ENCODE results near the gene ZNF579.

The ZNF579 gene

DNA sequence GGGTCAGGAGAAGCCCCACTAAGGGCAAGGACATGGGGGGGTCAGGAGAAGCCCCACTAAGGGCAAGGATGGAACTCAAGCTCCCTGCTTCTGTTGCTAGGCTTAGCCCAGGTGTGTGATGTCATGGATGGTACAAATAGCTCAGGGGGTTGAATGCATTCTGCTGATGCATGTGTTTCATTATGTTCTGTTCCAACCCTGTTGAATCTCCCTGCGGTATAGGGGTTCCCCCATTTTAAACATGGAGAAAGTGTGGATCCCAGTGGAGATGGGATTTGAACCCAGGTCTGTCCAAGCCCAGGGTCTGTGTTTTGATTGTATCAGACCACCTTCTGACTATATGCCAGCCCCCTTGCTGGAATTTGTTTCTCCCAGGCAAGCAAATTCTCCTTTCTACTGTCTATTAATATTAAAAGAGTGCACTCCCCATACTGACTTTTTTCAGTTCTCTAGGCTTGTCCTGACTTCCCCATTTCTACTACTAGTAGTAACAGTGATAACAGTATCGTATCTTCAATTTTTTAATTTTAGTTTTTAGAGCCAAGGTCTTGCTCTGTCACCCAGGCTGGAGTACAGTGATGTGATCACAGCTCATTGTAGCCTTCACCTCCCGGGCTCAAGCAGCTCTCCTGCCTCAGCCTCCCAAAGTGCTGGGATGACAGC lies 31.5 kb upstream of the ZNF579 start:
- no peak for DNase-seq

GRCh38 chr19:55611300-55611982 lies 30.8 kb upstream of the ZNF579 start:
- DNase-seq: no peak

- DNase-seq: no peak
These were observed 28.7 kb upstream of the ZNF579 start for GRCh38 chr19:55609326-55609725.

DNA sequence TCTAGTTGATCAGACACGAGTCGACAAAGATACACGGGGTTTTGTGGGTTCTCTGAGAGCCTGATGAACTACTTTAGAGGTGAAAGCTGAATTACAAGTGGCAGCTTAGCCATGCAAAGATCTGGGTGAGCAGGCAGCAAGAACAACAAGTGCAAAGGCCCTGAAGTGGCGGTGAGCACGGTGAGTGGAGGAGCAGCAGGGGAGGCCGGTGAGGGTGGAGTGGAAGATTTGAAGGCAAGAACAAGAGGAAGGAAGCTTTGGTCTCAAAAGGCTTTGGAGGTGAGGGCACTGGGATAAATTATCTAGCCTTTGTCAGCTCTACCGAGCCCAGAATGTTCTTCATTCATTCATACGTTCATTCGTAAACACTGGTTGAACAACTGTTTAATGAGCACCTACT lies 26.2 kb upstream of the ZNF579 start:
- DNase-seq: no peak

- DNase-seq: no peak
These were observed 25.8 kb upstream of the ZNF579 start for GRCh38 chr19:55606471-55606787.

DNA sequence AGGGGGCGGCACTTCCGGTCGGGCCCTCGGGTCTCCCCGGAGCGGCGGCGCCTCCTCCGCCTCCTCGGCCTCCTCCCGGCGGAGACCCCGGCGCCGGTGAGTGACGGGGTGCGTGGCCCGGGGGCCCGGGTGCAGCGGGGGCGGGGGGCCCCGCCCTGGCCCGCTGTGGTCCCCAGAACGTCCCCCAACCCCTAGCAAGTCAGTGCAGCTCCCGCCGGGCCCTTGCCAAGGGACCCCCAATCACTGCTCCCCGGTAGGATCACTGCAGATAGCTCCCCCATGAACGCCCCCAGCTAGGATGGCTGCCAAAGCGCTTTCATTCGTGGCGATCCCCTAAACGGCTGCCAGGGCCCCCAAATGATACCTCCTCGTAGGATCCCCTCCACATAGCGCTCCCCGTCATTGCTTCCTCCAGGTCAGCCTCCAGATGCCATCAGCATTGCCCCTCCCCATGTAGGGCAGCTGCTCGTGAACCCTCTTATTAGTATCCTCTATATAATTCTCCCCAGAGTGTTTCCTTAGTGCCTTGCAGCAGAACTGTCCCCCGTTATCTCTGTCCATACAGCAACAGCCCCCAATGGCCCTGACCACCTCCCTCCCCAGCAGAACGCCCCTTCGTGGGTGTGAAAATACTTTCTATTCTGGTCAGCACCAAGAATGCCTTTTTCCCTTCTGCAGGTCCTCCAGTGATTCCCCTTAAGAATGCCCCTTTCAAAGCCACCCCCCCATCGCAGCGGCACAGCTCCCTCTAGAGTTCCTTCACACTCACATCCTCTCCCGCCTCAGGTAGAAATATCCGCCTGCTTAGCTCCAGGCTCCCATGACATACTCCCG lies 25.2 kb upstream of the ZNF579 start, which contains the start of gene ZNF865:
Gene ZNF865 (plus strand): TSS at position 11 of the 834 bp plus-strand sequence. CDS start 7,972 bp downstream, outside the sequence.
- peak; percentile 58 for DNase-seq

DNA sequence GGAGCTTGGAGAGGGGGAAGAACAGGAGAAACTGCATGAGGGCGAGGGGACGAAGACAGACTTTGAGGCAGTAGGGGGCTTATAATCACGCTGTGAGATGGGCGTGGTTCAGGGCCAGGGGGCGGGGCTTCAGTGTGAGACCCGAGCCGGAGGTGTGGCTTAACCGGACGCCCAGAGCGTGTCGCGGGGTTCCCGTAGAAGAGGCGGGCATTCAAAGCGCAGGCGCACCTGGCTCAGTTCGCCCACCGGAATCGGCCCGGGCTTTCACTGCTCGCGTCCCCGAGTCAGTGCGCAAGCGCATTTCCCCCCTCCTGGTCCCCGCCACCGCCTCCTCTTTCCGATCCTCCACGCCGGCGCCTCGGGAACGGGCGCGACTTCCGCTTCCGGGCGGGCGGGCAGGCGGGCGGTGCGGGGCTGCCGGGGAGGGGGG lies 24.6 kb upstream of the ZNF579 start:
- peak; percentile 98 for DNase-seq

GRCh38 chr19:55603581-55604292 lies 23.1 kb upstream of the ZNF579 start:
- DNase-seq: no peak

DNA sequence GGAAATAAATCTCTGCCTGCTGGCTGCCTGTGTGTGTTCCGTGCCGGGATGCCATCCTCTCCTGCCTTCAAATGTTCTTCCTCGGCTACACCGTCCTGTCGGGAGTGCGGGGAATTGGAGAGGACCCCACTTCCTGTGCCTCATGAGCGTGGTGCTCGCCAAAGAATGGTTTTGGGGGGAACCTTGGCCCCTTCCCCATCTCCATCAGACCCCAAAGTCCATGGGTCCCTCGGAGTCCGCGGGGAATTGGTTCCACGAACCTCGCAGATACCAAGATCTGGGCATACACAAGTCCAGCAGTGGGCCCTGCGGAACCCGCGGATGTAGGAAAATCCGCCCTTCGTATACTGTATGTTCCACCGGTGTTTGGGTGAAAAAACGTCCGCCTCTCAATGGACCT lies 22.5 kb upstream of the ZNF579 start:
- no peak for DNase-seq

DNA sequence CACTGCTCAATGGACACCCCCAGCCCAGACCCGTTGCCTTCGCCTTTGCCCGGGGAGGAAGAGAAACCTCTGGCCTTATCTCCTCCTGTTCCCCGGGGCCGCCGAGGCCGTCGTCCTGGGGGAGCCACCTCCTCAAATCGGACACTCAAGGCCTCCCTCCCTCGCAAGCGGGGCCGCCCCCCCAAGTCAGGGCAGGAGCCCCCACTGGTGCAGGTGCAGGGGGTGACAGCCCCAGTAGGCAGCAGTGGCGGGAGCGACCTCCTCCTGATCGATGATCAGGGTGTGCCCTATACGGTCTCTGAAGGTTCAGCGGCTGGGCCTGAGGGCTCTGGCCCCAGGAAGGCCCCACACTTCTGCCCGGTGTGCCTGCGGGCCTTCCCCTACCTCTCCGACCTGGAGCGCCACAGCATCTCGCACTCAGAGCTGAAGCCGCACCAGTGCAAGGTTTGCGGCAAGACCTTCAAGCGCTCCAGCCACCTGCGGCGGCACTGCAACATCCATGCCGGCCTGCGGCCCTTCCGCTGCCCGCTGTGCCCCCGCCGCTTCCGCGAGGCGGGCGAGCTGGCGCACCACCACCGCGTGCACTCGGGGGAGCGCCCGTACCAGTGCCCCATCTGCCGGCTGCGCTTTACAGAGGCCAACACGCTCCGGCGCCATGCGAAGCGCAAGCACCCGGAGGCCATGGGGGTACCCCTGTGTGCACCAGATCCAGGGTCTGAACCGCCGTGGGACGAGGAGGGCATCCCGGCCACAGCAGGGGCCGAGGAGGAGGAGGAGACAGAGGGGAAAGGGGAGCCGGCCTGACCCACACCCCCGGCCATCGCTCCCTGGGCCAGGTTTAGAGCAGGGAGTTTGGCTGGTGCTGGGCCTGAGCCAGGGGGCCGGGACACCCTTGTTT lies 21.7 kb upstream of the ZNF579 start:
- no peak for DNase-seq

GRCh38 chr19:55601084-55601483 lies 20.4 kb upstream of the ZNF579 start:
- DNase-seq: no peak

- no peak for DNase-seq
These were observed 20.0 kb upstream of the ZNF579 start for GRCh38 chr19:55600662-55601028.

DNA sequence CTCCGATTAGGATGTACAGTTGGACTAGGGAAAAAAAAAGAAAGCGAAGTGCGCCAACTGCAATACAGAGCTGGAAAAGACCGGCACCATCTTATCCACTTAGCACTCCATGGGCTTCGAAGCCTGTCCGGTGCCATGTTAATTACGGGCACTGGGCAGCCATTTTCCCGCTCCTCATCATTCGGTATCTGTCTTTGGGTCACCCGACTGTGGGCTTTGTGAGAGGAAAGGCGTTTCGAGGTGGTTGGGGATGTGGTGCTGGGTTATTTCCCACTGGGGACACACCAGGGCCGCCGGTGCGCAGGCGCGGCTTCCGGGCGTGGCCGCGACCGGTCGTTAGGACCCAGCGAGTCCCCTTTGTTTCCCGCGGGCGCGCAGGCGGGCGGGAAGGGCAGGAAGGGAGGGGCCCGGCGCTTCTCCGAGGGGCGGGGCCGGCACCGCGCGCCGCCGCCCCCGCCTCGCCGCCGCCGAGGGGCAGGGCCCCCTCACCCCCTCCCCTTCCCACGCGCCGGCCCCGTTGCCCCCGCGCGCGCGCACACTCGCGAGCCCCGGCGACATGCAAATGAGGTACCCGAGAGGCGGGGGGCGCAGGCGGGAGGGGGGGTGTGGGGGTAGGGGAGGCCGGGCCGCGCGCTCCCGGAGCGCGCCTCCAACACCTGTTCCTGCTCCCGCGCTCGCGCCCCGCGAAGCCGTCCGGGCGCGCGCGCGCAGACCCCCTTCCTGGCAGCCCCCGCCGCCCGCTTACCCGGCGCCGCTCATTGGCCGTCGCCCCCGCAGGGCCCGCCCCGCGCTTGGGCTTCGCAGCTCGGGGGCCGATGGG lies 19.4 kb upstream of the ZNF579 start, which contains the start of gene ZNF524:
Gene ZNF524 (plus strand): TSS at position 447 of the 820 bp plus-strand sequence. CDS start 1,825 bp downstream, outside the sequence.
- DNase-seq: peak; percentile 75

- DNase-seq: peak; percentile 90
These were observed 18.8 kb upstream of the ZNF579 start, which contains the start of gene FIZ1 for GRCh38 chr19:55599468-55599841. FIZ1 (minus strand) TSS chr19:55599517; CDS start chr19:55597865, 1,652 bp downstream.

DNA sequence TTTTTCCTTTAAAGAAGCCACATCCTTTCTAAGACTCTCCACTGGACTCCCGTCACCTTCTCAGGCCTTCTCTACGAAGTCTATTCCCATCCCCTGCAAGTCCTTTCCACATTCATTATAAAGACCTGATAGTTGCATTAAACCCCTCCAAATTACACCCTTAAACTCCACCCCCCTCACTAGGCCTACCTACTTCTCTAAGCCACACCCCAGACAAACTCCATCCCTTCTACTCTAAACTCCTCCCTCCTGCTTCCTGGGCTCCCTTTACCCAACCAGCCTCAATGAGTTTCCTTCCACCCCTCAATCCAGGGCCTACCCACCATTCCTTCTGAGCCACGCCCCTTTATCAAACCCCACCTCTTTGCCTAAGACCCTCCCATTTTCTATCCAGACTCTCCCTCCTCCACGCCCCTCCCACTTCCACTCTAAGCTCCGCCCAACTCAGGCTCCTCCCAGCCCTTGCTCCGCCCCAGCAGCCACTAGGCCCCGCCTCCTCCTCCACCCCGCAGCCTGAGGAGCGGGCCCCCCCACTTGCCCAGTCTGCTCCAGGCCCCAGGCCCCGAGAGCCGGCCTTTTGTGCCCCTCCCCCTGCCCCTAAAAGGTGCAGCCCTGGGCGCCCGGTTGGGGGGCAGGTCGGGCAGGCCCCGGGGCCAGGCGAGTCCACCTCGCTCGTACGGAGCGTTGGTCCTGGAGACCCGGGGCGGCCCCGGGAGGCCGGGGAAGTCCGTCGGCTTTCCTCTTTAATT lies 18.2 kb upstream of the ZNF579 start:
- DNase-seq: peak; percentile 88

DNA sequence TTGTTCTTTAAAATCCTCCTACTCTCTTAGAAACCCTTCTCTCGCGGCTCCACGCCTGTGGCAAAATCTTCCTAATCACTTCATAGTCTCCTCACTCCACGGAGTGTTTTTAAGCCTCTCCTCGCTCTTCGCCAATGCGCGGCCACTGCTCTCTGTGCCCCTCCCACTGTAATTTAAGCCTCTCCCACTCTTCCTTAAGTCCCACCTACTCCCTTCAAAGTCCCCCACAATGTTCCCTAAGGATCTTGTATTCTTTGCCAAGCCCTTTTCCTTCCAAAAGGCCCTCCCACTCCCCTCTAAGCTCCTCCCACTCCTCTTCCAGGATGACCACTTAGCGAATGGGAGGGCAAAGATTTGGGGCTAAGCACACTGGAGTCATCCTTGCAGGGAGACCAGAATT lies 17.4 kb upstream of the ZNF579 start:
- no peak for DNase-seq

DNA sequence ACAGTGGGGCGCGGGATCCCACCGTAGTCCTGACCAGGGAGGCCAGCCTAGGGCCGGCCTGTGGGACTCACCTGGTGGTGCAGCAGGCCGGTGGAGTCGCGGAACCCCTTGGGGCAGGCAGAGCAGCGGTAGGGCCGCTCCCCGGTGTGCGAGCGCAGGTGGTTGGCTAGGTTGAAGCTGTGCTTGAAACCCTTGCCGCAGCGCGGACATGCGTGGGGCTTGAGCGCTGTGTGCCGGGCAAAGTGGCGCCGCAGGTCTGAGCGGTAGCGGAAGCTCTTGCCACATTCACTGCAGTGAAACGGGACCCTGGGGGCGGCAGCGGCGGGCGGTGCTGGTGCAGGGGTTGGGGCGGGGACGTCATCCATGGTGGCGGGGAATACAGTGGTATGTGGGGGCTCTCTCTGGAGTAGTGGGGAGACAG lies 16.9 kb upstream of the ZNF579 start:
- DNase-seq: no peak

- no peak for DNase-seq
These were observed 15.7 kb upstream of the ZNF579 start for GRCh38 chr19:55596304-55596703.

DNA sequence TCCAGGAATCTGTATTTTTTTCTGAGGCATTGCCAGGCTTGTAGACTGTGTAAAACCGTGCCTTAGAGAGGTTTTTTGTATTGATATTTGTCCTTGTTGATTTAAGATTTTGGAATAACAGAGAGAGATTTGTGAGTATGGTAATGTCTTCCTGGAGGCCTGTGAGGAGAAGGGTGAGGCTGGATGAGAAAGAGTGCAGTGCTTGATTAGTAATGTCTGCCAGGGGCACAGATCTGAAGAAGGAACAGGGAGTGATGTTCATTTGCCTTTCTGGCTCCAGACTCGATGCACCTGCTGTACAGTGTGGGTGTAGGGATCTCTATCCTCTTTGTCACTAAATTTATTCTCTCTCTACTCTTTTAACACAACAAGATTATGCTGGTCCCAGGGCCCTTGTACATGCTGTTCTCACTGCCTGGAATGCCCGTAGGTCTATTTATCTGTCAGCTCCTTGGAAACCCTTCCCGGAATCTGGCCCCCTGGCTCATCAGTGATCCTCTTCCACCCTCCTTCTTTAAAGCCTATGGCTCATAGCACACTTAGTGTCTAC lies 14.4 kb upstream of the ZNF579 start:
- no peak for DNase-seq
